HS-27A (cell line): ENCODE measurements around the gene RSF1.

Experiments
- DNase-seq: peaks from one replicate; pipeline ENCODE4 v3.0.0-alpha.2; 2012; ENCODE audit warnings: low read depth, missing footprints

The RSF1 gene

DNA sequence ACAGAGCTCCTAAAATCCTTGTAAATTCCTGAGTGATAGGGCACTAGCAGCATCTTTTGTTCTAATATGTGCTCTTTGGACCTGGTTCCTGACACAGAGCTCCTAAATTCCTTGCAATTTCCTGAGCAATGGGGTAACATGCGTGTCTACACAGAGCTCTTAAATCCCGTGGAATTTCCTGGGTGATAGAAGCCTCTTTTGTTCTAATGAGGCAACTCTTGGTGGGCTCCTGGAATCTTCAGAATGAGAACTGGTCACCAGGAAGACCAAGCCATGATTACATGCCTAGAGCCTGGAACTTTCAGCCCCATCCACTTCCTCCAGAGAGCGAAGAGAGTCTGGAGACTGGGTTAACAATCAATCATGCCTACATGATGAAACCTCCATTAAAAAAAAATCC is 19.0 kb downstream of the RSF1 start:
- DNase-seq: no peak

DNA sequence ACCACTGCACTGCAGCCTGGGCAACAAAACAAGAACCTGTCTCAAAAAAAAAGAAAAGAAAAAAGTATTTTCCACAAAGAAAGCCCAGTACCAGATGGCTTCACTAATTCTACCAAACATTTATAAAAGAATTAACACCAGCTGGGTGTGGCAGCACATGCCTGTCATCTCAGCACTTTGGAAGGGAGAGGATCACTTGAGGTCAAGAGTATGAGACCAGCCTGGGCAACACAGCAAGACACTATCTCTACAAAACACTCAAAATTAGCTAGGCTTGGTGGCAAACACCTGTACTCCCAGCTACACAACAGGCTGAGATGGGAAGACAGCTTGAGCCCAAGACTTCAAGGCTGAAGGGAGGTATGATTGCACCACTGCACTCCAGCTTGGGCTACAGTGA is 20.1 kb downstream of the RSF1 start:
- DNase-seq: no peak

DNA sequence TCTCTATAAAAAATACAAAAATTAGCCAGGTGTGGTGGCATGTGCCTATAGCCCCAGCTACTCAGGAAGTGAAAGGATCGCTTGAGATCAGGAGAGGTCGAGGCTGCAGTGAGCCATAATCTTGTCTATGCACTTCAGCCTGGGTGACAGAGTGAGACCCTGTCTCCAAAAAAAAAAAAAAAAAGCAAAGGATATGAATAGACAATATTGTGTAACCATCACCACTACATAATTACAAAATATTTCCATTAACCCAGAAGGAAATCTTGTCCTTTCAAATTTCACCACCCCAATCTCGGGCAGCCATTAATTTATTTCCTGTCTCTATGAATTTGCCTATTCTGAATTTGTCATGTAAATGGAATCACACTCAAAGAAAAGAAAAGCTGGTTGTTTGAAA is 21.2 kb downstream of the RSF1 start:
- DNase-seq: no peak

DNA sequence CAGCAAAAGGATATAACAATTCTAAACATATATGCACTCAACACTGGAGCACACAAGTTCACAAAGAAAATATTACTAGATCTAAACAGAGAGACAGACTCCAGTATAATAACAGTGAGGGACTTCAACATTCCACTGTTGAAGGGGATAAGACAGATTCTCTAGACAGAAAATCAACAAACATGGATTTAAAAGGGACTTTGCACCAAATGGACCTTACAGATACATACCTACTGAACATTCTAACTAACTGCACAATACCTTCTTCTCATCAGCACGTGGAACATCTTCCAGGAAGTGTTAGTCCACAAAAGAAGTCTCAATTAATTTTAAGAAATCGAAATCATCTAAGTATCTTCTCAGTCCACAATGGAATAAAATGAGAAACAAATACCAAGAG is 26.6 kb downstream of the RSF1 start:
- no peak for DNase-seq

DNA sequence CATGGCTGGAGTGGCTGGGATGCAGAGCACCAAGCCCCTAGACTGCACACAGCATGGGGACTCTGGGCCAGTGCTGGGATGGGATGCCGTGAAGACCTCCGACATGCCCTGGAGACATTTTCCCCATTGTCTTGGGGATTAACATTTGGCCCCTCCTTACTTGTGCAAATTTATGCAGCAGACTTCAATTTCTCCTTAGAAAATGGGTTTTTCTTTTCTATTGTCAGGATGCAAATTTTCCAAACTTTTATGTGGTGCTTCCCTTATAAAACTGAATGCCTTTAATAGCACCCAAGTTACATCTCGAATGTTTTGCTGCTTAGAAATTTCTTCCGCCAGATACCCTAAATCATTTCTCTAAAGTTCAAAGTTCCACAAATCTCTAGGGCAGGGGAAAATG is 29.2 kb downstream of the RSF1 start:
- DNase-seq: no peak

DNA sequence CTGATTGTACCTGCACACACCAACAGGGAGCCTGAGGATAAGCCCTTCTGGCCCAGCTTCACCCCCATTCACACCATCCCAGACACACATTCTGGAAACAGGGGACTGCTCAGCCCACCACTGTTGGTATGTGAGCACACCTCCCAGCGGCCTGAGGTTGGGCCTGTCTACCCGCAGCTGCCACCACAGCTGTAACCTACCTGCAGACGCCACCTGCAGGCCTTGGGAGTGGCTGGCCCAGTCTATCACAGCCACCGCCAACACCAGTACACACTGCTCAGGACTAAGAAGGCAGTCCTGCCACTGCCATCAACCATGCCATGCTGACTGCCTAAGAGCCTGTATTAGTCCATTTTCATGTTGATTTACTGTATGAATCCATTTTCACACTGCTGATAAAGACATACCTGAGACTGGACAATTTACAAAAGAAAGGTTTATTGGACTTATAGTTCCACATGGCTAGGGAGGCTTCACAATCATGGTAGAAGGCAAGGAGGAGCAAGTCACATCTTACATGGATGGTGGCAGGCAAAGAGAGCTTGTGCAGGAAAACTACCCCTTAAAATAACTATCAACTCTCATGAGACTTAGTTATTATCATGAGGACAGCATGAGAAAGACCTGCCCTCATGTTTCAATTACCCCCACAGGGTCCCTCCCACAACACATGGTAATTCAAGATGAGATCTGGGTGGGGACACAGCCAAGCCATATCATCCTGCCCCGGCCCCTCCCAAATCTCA is 30.6 kb downstream of the RSF1 start:
- DNase-seq: no peak

DNA sequence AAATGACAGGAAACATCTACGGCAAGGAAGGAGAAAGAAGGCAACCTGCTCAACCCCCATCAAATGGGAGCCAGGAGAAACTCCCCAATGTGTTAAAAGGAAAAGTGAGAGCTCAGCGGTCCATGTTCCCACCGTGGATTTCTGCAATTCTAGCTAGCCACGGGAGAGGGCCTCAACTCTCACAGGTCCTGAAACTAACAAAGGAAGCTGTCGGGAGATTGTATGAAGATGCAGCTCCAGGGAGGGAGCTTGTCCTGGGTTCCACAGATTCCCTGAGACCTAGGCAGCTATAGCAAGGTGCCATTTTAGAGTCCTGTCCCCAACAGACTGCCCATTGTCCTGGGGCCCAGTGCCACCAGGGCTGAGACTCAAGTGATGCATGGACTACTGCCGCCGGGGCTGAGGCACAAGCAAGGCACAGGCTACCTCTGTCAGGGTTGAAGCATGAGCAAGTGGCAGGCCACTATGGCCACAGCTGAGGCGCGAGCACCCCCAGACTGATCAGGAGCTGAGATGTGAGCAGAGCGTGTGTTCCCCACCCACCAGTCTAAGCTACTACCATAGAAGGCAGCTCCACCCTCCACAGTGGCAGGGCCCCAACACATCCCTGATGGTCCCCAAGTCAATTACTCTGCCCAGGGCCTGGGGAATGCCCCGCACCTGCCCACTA is 31.3 kb downstream of the RSF1 start:
- no peak for DNase-seq

DNA sequence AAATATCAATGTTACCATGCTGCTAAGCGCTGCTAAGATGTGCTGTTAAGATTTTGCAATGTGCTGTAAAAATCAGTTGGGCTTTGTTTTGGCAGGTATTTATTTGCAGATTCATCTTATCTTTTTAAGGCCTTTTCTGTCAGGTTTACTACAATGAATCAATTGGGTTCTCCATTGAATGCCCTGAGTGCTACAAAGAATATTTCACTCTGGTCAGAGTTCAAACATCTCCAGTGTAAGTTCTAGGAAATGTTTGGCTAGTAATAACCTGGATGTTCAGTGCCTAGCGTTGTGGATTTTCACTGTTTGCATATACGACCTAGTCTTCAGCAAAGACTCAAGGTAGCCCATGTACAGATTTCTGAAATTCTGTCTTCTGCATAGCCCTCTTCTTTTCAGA is 36.0 kb downstream of the RSF1 start:
- DNase-seq: no peak

DNA sequence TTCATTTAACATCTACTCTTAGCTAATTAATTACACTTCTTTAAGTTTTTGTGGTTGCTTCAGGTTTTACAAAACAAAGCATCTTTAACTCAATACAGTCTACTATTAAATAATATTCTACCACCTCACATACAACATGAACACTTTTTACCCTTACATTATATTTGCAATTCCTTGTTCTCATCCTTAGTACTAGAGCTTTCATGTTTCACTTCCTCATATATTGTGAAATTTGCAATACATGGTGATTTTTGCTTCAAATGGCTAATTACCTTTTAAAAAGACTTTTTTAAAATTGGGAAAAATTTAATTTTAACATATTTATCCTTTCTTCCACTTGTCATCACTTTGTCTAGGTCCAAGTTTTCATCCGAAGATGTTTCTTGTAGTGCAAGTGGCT is 37.5 kb downstream of the RSF1 start:
- DNase-seq: no peak

DNA sequence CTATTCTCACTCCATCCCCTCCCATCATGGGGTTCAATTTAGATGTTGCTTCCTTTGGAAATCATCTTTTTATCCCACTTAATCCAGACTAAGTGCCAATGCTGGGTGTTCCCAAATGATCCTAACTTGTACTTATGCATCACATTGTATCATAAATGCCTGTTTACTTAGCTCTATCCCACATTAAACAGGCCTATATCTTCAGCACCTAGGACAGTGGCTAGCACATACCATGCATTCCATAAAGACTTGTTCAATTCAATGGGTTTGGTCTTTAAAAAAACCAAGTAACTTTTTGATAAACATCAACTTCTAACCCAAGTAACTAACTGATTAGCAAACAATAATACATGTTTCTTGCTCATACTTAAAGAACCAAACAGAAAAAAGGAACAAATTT is 40.6 kb downstream of the RSF1 start:
- DNase-seq: peak; percentile 47

DNA sequence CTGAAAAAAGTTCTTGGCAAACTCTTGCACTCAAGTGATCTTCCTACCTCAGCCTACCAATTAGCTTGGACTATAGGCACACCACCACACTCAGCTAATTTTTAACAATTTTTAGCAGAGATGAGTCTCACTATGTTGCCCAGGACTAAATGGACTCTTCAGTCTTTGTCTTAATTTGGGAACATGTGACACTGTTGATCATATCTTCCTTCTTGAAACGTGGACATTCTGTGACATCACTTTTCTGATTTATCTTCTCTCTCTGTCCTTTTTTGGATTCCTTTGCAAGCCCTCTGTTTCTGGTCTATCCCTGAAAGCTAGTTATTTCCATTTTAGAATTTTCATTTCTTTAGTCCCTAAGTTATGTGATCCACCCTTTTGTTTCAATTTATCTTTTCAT is 42.0 kb downstream of the RSF1 start:
- DNase-seq: no peak

DNA sequence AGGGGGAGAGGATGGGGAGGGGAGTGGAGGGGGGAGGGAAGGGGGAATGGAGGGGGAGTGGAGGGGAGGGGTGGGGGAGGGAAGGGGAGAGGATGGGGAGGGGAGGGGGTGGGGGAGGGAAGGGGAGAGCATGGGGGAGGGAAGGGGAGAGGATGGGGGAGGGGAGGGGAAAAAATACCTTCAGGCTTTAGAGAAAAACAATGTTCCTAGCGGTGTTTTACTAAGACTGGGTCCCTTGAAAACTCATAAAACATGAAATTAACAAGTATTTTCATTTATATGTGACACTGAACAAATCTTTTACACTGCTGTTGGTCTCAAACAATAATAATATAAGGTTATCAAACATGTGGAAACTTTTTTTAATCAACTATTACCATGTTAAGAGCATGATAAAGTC is 42.4 kb downstream of the RSF1 start:
- DNase-seq: no peak

DNA sequence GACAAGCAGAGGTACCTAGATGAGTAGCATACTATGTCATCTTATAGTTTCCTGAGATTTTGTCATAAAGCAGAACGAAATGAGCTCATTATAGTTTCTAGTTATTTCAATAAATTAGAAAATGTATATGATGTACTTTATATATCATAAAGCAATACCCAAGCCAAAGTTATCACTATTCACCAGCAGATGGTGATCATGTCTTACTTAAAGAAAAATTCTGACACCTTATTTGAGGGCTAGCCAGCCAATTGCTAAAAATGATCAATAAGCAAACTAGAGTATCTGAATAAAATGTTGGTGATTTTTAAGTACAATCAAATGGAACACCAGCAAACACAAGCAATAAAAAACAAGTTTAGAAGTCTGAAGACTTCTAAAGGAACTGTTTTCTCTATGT is 44.1 kb downstream of the RSF1 start:
- no peak for DNase-seq

DNA sequence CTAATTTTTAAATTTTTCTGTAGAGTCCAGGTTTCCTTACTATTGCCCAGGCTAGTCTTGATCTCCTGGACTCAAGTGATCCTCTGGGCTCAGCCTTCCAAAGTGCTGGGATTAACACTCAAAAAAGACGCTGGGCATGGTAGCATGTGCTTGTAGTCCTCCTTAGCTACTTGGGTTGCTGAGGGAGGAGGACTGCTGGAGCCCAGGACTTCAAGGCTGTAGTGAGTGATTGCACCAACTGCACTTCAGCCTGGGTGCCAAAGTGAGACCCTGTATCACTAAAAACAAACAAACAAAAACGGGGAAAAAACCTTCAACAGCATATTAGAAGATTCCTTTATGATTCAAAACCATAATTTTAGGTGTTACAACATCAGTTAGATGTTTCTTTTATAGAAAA is 44.6 kb downstream of the RSF1 start:
- DNase-seq: no peak

DNA sequence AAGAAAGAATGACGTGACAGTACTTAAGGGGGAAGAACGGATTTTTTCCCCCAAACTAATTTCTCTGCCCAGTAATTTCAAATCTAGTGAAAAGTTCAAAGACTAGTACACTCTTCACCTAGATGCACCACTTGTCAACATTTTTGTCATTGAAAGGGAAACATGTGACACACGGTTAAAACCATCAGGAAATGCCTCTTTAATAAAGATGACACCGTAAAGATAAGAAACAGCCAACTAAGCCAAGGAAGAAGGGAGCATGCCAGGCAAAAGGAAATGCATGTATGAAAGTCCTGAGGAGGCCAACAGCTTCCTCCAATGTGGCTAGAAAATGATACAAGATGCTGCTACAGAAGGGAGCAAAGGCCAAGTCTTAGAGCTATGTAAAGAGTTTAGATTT is 49.4 kb downstream of the RSF1 start:
- DNase-seq: no peak

DNA sequence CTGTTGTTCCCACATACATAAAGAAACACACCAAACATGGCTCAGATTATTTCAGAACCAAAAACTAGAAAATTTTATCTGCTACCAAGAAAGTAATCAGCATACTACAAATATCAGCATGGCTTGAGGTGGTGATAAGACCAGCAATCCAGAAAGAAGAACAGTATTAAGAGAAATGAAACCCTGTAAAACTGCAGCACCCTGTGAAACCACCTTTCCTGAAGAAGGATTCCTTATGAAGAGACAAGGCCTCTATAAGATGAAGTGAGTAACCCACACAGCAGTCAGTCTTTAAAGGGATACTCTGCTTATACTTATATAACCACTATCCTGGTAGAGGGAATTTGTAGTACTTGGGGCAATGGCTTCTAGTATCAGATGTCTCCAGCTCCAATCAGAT is 49.9 kb downstream of the RSF1 start:
- no peak for DNase-seq

DNA sequence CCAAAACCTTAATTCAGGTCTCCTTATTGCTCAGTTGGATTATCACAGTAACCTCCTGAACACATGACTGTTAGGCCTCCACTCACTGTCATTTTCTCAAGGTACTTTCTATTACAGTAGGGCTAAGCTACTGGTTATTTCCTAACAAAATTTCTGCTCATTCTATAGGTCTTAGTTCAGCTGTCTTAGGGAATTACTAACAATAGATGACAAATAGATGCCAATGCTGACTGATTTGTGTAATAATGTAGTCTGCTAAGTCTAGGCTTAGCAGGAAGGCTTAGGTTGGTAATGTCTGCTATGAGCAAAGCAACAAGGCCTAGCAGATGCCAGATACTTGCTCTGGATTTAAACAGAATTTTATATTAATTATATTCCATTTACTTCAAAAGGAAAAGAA is 58.1 kb downstream of the RSF1 start:
- DNase-seq: no peak

DNA sequence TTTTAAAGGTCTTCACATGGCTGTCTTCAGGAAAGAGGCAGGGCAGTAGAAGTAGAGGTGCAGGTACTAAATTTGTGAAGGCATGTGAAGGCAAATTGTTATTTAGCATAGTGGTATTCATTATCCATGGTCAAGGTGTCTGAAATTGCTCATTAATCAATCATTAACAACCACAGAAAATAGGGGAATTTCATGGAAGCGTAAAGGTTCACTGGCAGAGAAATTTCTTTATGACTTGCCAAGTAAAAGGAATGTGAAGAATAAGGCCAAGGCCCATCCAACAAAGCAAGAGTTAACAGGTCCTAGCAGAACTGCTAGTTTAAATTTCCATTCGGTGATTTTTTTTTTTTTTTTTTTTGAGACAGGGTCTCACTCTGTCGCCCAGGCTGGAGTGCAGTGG is 59.0 kb downstream of the RSF1 start:
- DNase-seq: no peak

DNA sequence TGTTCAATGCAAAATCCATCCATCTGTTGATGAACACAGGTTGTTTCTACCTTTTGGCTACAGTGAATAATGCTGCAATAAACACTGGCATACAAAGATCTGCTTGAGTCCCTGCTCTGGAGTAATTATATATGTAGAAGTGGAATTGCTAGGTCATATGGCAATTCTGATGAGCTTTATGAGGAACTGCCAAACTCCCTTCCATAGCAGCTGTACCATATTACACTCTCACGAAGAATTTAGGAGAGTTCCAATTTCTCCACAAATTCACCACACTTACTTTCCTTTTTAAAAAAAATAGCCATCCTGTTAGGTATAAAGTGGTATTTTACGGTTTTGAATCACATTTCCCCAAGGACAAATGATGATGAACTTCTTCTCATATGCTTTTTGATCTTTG is 62.2 kb downstream of the RSF1 start:
- no peak for DNase-seq

DNA sequence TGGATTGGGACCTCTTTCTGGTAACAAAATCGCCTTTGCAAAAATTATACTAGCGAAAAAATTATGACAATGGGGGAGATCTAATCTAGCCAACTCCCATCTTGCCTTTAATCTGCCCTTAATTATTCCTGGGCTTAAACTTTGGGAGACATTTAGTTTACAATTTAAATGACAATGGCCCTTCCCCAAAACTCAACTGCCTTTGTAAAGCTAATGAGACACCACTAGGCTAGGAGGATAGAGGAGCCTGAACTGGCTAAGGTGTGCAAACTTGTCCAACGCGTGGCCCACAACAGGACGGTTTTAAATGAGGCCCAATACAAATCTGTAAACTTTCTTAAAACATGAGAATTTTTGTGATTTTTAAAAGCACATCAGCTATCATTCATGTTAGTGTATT is 67.3 kb downstream of the RSF1 start:
- no peak for DNase-seq

DNA sequence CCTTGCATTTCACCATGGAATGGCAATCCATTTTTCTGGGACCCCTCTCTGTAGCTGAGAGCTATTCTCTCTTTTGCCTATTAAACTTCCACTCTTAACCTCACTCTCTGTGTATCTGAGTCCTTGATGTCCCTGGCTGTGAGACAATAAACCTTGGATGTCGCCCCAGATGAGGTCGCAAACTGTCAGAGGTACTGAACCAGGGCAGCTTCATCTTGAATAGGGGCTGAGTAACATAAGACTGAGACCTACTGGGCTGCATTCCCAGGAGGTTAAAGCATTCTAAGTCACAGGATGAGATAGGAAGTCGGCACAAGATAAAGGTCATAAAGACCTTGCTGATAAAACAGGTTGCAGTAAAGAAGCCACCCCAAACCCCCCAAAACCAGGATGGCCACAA is 68.0 kb downstream of the RSF1 start:
- no peak for DNase-seq

DNA sequence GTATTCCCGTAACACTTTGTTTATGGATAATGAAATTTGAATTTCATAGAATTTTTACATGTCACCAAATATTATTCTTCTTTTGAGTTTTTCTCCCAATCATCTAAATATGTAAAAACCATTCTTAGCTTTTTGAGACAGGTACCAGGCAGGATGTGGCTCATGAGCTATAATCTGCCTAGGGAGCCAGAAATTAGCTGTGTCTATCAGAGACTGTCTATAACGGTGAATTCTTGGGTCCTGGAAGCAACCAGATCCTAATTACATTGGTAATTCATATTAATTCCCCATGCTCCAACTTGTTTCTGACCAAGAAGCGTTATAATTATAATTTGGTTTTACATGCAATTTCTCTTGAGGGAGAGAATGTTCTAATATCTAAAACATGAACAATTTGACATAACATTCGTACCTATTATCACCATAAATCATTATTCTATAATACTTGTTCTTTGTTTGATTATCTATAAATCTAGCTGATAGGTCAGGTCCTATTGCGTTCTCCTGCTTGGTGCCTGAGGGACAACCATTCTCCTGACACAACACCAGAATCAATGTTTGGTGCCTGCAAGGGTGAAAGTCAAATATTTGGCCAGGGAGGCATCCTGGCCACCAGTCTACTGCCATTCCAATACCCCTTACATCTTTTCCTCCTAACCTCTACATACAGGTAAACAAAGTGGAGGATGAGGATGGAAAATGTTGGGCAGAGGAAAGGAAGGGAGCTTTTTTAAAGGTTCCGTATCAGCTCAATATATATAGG is 69.9 kb downstream of the RSF1 start:
- no peak for DNase-seq

DNA sequence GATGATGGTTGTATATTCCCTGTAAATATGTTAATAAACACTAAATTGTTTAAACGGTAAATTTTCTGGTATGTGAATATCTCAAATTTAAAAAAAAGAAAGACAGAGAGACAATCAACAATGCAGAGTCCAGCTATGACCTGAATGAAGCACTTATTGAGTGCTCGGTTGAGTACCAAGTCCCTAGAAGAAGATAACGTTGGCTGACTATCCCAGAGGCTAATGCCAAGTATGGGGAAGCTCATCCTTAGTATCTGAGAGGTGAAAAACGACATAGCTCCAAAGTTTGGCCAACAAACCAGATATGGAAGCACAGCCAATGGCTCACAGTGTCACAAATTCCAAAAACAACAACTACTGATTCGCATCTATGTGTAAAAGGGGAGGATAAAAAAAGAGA is 71.3 kb downstream of the RSF1 start:
- no peak for DNase-seq
